ENCODE data around the gene LRRC56. TPM values are rescaled to one million over a fixed set of nuclear protein-coding genes. Genes with fewer than 3 reads are reported as not detected.
A peak's percentile ranks its signal among the peaks of the same experiment; 100 is the strongest.

The LRRC56 gene
- total RNA-seq, 1 donor from 2014 or later: 0.82 TPM

- DNase-seq (ENCODE audit: low read depth) (no peak), FAIRE-seq (no peak)
- peaks cover 29% of the 10 kb centered on the region for H3K36me3 Mint-ChIP-seq (ENCODE audit: low read depth, unreplicated experiment)
- Histone ChIP-seq H3K36me3 (ENCODE audit: insufficient read depth, low read length) (peaks cover 23% of the 10 kb centered on the region), H4K20me1 (ENCODE audit: insufficient read depth, low read length) (peaks cover 74% of the 10 kb centered on the region), H2AFZ (ENCODE audit: low read depth, low read length) (no peak overlapping the region), H3K4me3 (ENCODE audit: insufficient read depth, low read depth, low read length) (no peak overlapping the region), H3K27me3 (ENCODE audit: insufficient read depth, low read length) (no peaks in the 10 kb centered on the region), H3K79me2 (ENCODE audit: insufficient read depth, low read length) (peaks cover 67% of the 10 kb centered on the region), H3K4me2 (ENCODE audit: low read length) (peak overlapping the region; percentile 48), H3K27ac (ENCODE audit: low read depth, low read length) (peak overlapping the region; percentile 31), H3K9me3 (ENCODE audit: insufficient read depth, low read depth, low read length) (no peaks in the 10 kb centered on the region), H3K4me1 (ENCODE audit: insufficient read depth, low read length) (peaks cover 11% of the 10 kb centered on the region), H3K9ac (ENCODE audit: low read length) (peak overlapping the region; percentile 21)
- peaks cover 25% of the 10 kb centered on the region for H3K4me1 Mint-ChIP-seq (ENCODE audit: low read depth, unreplicated experiment)
- H3K27ac Mint-ChIP-seq (ENCODE audit: unreplicated experiment): peak overlapping the region; percentile 99
- no peaks in the 10 kb centered on the region for H3K27me3 Mint-ChIP-seq (ENCODE audit: low read depth, unreplicated experiment)
- H3K4me3 Mint-ChIP-seq (ENCODE audit: unreplicated experiment): no peak overlapping the region
- no peaks in the 10 kb centered on the region for H3K9me3 Mint-ChIP-seq (ENCODE audit: unreplicated experiment)
- no peak for TF ChIP-seq EZH2 (IDR thresholded peaks at IDR 0.05; ENCODE audit: insufficient read depth, low read length)
Observed at GRCh38 chr11:587546-587945, 50.2 kb downstream of the LRRC56 start.

DNA sequence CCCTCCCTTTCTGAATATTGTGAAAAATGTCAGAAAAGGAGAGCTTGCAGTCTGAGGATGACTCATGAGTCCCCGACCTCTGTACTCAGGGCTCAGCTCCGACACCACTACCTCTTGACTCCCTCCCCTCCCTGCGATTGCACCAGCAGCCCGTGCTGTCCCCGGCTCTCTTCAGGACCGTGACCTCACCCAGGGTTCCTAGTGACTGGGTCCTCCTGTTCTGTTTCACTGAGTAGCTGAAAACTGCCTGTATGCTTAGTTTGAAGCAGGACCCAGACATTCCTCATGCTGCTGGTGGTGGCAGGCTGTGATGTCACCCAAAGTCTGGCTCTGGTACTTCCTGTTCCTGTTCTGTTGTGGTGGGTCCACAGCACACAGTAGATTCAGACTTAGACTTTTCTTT, 50.7 kb downstream of the LRRC56 start:
- Histone ChIP-seq H3K27ac (ENCODE audit: low read depth, low read length) (peak overlapping the region; percentile 53), H3K4me3 (ENCODE audit: insufficient read depth, low read depth, low read length) (no peak overlapping the region), H3K27me3 (ENCODE audit: insufficient read depth, low read length) (no peaks in the 10 kb centered on the region), H3K4me1 (ENCODE audit: insufficient read depth, low read length) (peaks cover 11% of the 10 kb centered on the region), H3K4me2 (ENCODE audit: low read length) (peak overlapping the region; percentile 48), H3K36me3 (ENCODE audit: insufficient read depth, low read length) (peaks cover 27% of the 10 kb centered on the region), H2AFZ (ENCODE audit: low read depth, low read length) (no peak overlapping the region), H4K20me1 (ENCODE audit: insufficient read depth, low read length) (peaks cover 78% of the 10 kb centered on the region), H3K9ac (ENCODE audit: low read length) (no peak overlapping the region), H3K9me3 (ENCODE audit: insufficient read depth, low read depth, low read length) (no peaks in the 10 kb centered on the region), H3K79me2 (ENCODE audit: insufficient read depth, low read length) (peaks cover 71% of the 10 kb centered on the region)
- DNase-seq (ENCODE audit: low read depth): peak; percentile 42
- no peaks in the 10 kb centered on the region for H3K9me3 Mint-ChIP-seq (ENCODE audit: unreplicated experiment)
- peak overlapping the region; percentile 31 for H3K4me3 Mint-ChIP-seq (ENCODE audit: unreplicated experiment)
- H3K4me1 Mint-ChIP-seq (ENCODE audit: low read depth, unreplicated experiment): peaks cover 25% of the 10 kb centered on the region
- H3K36me3 Mint-ChIP-seq (ENCODE audit: low read depth, unreplicated experiment): peaks cover 29% of the 10 kb centered on the region
- no peaks in the 10 kb centered on the region for H3K27me3 Mint-ChIP-seq (ENCODE audit: low read depth, unreplicated experiment)
- peak overlapping the region; percentile 99 for H3K27ac Mint-ChIP-seq (ENCODE audit: unreplicated experiment)
- TF ChIP-seq, protein P1, sequence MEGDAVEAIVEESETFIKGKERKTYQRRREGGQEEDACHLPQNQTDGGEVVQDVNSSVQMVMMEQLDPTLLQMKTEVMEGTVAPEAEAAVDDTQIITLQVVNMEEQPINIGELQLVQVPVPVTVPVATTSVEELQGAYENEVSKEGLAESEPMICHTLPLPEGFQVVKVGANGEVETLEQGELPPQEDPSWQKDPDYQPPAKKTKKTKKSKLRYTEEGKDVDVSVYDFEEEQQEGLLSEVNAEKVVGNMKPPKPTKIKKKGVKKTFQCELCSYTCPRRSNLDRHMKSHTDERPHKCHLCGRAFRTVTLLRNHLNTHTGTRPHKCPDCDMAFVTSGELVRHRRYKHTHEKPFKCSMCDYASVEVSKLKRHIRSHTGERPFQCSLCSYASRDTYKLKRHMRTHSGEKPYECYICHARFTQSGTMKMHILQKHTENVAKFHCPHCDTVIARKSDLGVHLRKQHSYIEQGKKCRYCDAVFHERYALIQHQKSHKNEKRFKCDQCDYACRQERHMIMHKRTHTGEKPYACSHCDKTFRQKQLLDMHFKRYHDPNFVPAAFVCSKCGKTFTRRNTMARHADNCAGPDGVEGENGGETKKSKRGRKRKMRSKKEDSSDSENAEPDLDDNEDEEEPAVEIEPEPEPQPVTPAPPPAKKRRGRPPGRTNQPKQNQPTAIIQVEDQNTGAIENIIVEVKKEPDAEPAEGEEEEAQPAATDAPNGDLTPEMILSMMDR (IDR thresholded peaks at IDR 0.05; ENCODE audit: insufficient read depth, low read depth, low read length): no peak
- no peak for TF ChIP-seq EZH2 (IDR thresholded peaks at IDR 0.05; ENCODE audit: insufficient read depth, low read length)
- FAIRE-seq: no peak

DNA sequence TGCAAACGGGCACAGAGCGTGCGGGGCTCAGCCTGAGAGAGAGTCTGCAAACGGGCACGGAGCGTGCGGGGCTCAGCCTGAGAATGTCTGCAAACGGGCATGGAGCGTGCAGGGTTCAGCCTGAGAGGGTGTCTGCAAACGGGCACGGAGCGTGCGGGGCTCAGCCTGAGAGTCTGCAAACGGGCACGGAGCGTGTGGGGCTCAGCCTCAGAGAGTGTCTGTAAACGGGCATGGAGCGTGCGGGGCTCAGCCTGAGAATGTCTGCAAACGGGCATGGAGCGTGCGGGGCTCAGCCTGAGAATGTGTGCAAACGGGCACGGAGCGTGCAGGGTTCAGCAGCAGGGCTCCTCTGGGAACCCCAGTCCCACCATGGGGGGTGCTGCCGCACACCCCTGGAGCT, 52.5 kb downstream of the LRRC56 start:
- Histone ChIP-seq H3K9me3 (ENCODE audit: insufficient read depth, low read depth, low read length) (no peaks in the 10 kb centered on the region), H3K27me3 (ENCODE audit: insufficient read depth, low read length) (no peaks in the 10 kb centered on the region), H2AFZ (ENCODE audit: low read depth, low read length) (no peak overlapping the region), H3K36me3 (ENCODE audit: insufficient read depth, low read length) (peaks cover 31% of the 10 kb centered on the region), H3K4me1 (ENCODE audit: insufficient read depth, low read length) (peaks cover 11% of the 10 kb centered on the region), H3K27ac (ENCODE audit: low read depth, low read length) (no peak overlapping the region), H3K4me3 (ENCODE audit: insufficient read depth, low read depth, low read length) (no peak overlapping the region), H3K4me2 (ENCODE audit: low read length) (no peak overlapping the region), H4K20me1 (ENCODE audit: insufficient read depth, low read length) (peaks cover 75% of the 10 kb centered on the region), H3K79me2 (ENCODE audit: insufficient read depth, low read length) (peaks cover 65% of the 10 kb centered on the region), H3K9ac (ENCODE audit: low read length) (no peak overlapping the region)
- H3K27ac Mint-ChIP-seq (ENCODE audit: unreplicated experiment): no peak overlapping the region
- no peaks in the 10 kb centered on the region for H3K9me3 Mint-ChIP-seq (ENCODE audit: unreplicated experiment)
- H3K27me3 Mint-ChIP-seq (ENCODE audit: low read depth, unreplicated experiment): no peaks in the 10 kb centered on the region
- DNase-seq (ENCODE audit: low read depth) (no peak), FAIRE-seq (no peak)
- peaks cover 26% of the 10 kb centered on the region for H3K36me3 Mint-ChIP-seq (ENCODE audit: low read depth, unreplicated experiment)
- no peak overlapping the region for H3K4me3 Mint-ChIP-seq (ENCODE audit: unreplicated experiment)
- TF ChIP-seq EZH2 (IDR thresholded peaks at IDR 0.05; ENCODE audit: insufficient read depth, low read length): no peak
- TF ChIP-seq, protein P1 (IDR thresholded peaks at IDR 0.05; ENCODE audit: insufficient read depth, low read depth, low read length): no peak
- peaks cover 25% of the 10 kb centered on the region for H3K4me1 Mint-ChIP-seq (ENCODE audit: low read depth, unreplicated experiment)

Measured in astrocyte (in vitro differentiated cells and primary cell).